ENCODE measurements around the gene CTSD. TPM values are rescaled to one million over a fixed set of nuclear protein-coding genes. Genes with fewer than 3 reads are reported as not detected.

The CTSD gene
- polyA plus RNA-seq, 1 experiment, result 77.8 TPM

DNA sequence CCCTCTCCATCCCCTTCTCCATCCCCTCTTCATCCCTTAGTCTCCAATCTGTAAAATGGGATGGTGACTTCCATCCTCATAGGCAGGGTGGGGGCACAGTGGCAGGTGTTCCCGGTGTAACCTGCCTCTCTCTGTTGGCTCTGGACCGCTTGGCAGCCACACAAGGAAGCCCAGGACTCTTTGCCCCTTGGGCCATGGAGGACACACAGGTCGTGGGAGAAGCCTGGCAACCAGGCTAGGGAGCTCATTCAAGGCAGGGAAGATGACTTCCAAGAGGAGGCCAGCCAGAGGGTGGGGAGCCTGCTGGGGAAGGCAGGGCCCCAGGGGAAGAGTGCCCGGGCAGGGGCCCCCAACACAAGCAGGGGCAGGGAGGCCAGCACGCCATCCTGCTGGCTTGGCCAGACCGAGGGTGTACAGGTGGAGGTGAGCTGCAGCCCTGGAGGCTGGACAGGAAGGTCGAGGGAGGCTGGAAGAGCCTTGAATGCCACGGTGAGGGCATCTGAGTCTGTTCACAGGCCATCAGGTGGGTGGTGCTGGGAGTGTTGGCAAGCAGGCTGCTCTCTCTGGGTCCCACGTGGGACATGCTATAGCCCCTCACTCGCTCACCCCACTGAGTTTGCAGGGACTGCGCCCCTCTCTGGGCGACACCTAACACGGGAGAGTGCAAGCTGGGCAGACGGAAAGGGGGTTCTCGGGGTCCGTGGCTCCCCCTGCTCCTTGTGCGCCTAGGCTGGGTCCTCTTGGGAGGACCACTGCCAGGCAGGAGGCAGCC, 15.5 kb upstream of the CTSD start:
- TF ChIP-seq, protein P1, sequence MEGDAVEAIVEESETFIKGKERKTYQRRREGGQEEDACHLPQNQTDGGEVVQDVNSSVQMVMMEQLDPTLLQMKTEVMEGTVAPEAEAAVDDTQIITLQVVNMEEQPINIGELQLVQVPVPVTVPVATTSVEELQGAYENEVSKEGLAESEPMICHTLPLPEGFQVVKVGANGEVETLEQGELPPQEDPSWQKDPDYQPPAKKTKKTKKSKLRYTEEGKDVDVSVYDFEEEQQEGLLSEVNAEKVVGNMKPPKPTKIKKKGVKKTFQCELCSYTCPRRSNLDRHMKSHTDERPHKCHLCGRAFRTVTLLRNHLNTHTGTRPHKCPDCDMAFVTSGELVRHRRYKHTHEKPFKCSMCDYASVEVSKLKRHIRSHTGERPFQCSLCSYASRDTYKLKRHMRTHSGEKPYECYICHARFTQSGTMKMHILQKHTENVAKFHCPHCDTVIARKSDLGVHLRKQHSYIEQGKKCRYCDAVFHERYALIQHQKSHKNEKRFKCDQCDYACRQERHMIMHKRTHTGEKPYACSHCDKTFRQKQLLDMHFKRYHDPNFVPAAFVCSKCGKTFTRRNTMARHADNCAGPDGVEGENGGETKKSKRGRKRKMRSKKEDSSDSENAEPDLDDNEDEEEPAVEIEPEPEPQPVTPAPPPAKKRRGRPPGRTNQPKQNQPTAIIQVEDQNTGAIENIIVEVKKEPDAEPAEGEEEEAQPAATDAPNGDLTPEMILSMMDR (IDR thresholded peaks at IDR 0.05; ENCODE audit: low read depth, low read length), result no peak
- Histone ChIP-seq H3K9me3 (ENCODE audit: control insufficient read depth, insufficient read depth, low read length) (peaks cover 10% of the 10 kb centered on the region), H3K27ac (ENCODE audit: low read depth, low read length) (no peak overlapping the region), H3K27me3 (ENCODE audit: control insufficient read depth, insufficient read depth, low read length) (peaks cover 13% of the 10 kb centered on the region), H3K4me3 (ENCODE audit: low read depth, low read length) (no peak overlapping the region)
- ChIA-PET CTCF (no interaction called here), POLR2A (no interaction called here)
- DNase-seq (ENCODE audit: low read depth, low spot score), result no peak

GRCh38 chr11:1778141-1778911, 14.6 kb upstream of the CTSD start:
- no peak overlapping the region for H3K4me3 ChIP-seq (ENCODE audit: low read depth, low read length)
- peaks cover 10% of the 10 kb centered on the region for H3K27me3 ChIP-seq (ENCODE audit: control insufficient read depth, insufficient read depth, low read length)
- H3K27ac ChIP-seq (ENCODE audit: low read depth, low read length), result no peak overlapping the region
- TF ChIP-seq, protein P1 (IDR thresholded peaks at IDR 0.05; ENCODE audit: low read depth, low read length), result no peak
- peaks cover 10% of the 10 kb centered on the region for H3K9me3 ChIP-seq (ENCODE audit: control insufficient read depth, insufficient read depth, low read length)
- ChIA-PET POLR2A (no interaction called here), CTCF (interaction anchor here (1.0 kb wide), 1 partner anchor 84 kb away, joined by 4 read pairs; no protein-coding TSS in a partner anchor)
- no peak for DNase-seq (ENCODE audit: low read depth, low spot score)

DNA sequence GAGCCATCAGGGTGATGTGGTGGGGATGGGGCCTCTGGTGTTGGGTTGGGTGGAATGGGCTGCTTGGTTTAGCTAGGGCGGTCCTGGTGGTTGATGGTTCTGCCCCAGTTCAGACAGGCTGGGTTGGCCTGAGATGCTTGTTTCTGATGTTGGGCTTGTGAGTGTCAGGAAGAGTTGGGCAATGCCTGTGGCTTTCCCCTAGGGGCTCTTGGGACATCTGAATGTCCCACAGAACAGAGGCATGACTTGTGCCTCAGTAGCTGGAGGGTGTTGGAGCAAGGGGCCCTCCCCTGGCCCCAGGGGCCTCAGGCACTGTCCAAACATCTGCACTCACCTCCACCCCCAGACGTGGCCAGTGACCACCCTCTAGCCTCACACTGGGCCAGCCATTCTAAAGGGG, 14.0 kb upstream of the CTSD start:
- ChIA-PET CTCF (interaction anchor here (1.0 kb wide), 1 partner anchor 84 kb away, joined by 4 read pairs; no protein-coding TSS in a partner anchor), POLR2A (no interaction called here)
- Histone ChIP-seq H3K4me3 (ENCODE audit: low read depth, low read length) (no peak overlapping the region), H3K9me3 (ENCODE audit: control insufficient read depth, insufficient read depth, low read length) (peaks cover 10% of the 10 kb centered on the region), H3K27ac (ENCODE audit: low read depth, low read length) (no peak overlapping the region), H3K27me3 (ENCODE audit: control insufficient read depth, insufficient read depth, low read length) (peaks cover 8% of the 10 kb centered on the region)
- TF ChIP-seq, protein P1 (IDR thresholded peaks at IDR 0.05; ENCODE audit: low read depth, low read length), result no peak
- DNase-seq (ENCODE audit: low read depth, low spot score), result no peak

GRCh38 chr11:1776944-1777715, 13.4 kb upstream of the CTSD start:
- POLR2A ChIA-PET, result no interaction called here
- TF ChIP-seq, protein P1 (IDR thresholded peaks at IDR 0.05; ENCODE audit: low read depth, low read length), result no peak
- no peak overlapping the region for H3K4me3 ChIP-seq (ENCODE audit: low read depth, low read length)
- no peak for DNase-seq (ENCODE audit: low read depth, low spot score)
- peaks cover 10% of the 10 kb centered on the region for H3K9me3 ChIP-seq (ENCODE audit: control insufficient read depth, insufficient read depth, low read length)
- H3K27me3 ChIP-seq (ENCODE audit: control insufficient read depth, insufficient read depth, low read length), result peaks cover 8% of the 10 kb centered on the region
- H3K27ac ChIP-seq (ENCODE audit: low read depth, low read length), result no peak overlapping the region
- CTCF ChIA-PET, result interaction anchor here (1.0 kb wide), 1 partner anchor 83 kb away, joined by 4 read pairs; no protein-coding TSS in a partner anchor

All from AG04450 (cell line).